LNCaP clone FGC (cell line): ENCODE data around the gene UBE2C.
A peak's percentile ranks its signal among the peaks of the same experiment; 100 is the strongest.

Source experiments
- DNase-seq: peaks from one replicate; pipeline ENCODE4 v3.0.0-alpha.2; 2011; ENCODE audit warnings: low read depth
- H3K4me3 ChIP-seq: 2 replicates; pipeline ENCODE4 v1.5.1; 2011; ENCODE audit warnings: mild to moderate bottlenecking, low read depth, low read length, control low read depth
- CTCF ChIP-seq: IDR thresholded peaks from 2 replicates; pipeline ENCODE4 v1.5.1; 2012; ENCODE audit warnings: mild to moderate bottlenecking; ENCODE audit not compliant: control insufficient read depth, insufficient read depth; ENCODE audit errors: extremely low read depth

Gene UBE2C

GRCh38 chr20:45774945-45775344, 37.5 kb upstream of the UBE2C start:
- no peak for TF ChIP-seq CTCF
- H3K4me3 ChIP-seq: no peak overlapping the region

GRCh38 chr20:45775411-45775810, 37.0 kb upstream of the UBE2C start:
- no peak for TF ChIP-seq CTCF
- DNase-seq: no peak

More at GRCh38 chr20:45774945-45775344, 37.5 kb upstream of the UBE2C start:
- no peak for DNase-seq

GRCh38 chr20:45776931-45777330, 35.5 kb upstream of the UBE2C start:
- TF ChIP-seq CTCF: no peak
- DNase-seq: no peak

More at GRCh38 chr20:45775411-45775810, 37.0 kb upstream of the UBE2C start:
- H3K4me3 ChIP-seq: no peak overlapping the region

GRCh38 chr20:45779011-45779915, 33.2 kb upstream of the UBE2C start:
- no peak overlapping the region for H3K4me3 ChIP-seq
- TF ChIP-seq CTCF: no peak
- DNase-seq: peak; percentile 96

More at GRCh38 chr20:45776931-45777330, 35.5 kb upstream of the UBE2C start:
- H3K4me3 ChIP-seq: no peak overlapping the region

- H3K4me3 ChIP-seq: no peak overlapping the region
- TF ChIP-seq CTCF: no peak
- no peak for DNase-seq
These were observed 32.3 kb upstream of the UBE2C start for GRCh38 chr20:45780159-45780558.

GRCh38 chr20:45781391-45781931, 31.0 kb upstream of the UBE2C start:
- H3K4me3 ChIP-seq: no peak overlapping the region
- DNase-seq: no peak
- TF ChIP-seq CTCF: no peak
